Transverse colon (tissue), 3 donors: ENCODE measurements around the gene MAPRE2.

Experiments
- CTCF ChIP-seq, 5 experiments: fragments of 200-600 bp in 3 of 5; fragments of 450-650 bp in 2 of 5; sonication (generic) in 3 of 5; IDR thresholded peaks; 1 replicate in 2 of 5; 2 replicates in 3 of 5; pipeline ENCODE4 v1.5.1; 2016 to 2017; ENCODE audit warnings: antibody characterized with exemption in 5 of 5, inconsistent platforms in 3 of 5, mild to moderate bottlenecking in 2 of 5, moderate library complexity in 1 of 5
- POLR2A ChIP-seq: fragments of 450-650 bp; IDR thresholded peaks from one replicate; pipeline ENCODE4 v1.6.1; 2016; ENCODE audit warnings: antibody characterized with exemption, mild to moderate bottlenecking, moderate library complexity

DNA sequence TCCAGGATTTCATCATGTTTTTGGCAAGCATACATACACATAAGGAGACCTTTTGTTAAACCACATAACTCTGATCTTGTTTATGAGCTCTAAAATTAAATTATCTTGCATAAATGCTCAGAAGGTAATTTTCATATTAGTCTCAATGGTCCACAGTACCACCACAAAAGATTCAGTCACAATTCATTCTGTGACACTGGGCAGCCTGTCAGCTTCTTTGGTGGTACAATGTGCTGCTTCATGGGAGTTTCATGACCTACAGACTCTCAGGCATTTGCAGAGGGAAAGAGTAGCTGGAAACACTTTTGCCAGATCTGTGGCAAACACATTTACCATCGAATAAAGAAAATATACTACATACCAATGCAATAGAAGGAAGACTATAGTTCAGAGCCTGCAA lies 148.3 kb downstream of the MAPRE2 start:
- TF ChIP-seq CTCF (IDR thresholded peaks at IDR 0.05) (no peak), POLR2A (no peak)
